Hematopoietic multipotent progenitor cell treated with erythropoietin and hydrocortisone succinate and interleukin-3 and kit ligand, for 6 days (in vitro differentiated cells): ENCODE measurements around the gene PYCR2.
"Not testable (repeated sequence)": the region's sequence is repeated elsewhere in the genome, so short reads cannot be mapped to it uniquely, and the experiment has no call there.

Experiments
- DNase-seq: peaks from one replicate; pipeline ENCODE4 v3.0.0-alpha.2; 2015

PYCR2 gene

GRCh38 chr1:225923692-225924555, at the start of gene PYCR2:
Gene PYCR2 (minus strand): TSS chr1:225924250. CDS start chr1:225924110, 140 bp downstream.
- peak; percentile 97 for DNase-seq

DNA sequence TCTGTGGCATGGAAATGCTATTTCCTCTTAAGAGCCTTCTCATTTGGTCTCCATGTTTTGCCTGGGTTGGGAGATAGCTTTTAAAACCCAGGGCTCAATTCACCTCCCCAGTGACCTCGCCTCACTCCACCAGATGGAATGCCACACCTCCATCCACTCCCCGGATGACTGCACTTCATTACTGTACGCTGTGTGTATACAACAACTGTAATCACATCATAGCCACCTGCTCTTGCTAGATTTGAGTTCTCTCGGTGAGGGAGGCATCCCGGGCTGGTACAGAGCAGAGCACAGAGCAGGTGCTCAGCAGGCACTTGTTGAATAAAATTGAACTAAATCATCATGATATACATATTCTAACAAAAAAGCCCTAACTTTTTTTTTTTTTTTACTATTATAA, 49.1 kb upstream of the PYCR2 start:
- peak; percentile 42 for DNase-seq

DNA sequence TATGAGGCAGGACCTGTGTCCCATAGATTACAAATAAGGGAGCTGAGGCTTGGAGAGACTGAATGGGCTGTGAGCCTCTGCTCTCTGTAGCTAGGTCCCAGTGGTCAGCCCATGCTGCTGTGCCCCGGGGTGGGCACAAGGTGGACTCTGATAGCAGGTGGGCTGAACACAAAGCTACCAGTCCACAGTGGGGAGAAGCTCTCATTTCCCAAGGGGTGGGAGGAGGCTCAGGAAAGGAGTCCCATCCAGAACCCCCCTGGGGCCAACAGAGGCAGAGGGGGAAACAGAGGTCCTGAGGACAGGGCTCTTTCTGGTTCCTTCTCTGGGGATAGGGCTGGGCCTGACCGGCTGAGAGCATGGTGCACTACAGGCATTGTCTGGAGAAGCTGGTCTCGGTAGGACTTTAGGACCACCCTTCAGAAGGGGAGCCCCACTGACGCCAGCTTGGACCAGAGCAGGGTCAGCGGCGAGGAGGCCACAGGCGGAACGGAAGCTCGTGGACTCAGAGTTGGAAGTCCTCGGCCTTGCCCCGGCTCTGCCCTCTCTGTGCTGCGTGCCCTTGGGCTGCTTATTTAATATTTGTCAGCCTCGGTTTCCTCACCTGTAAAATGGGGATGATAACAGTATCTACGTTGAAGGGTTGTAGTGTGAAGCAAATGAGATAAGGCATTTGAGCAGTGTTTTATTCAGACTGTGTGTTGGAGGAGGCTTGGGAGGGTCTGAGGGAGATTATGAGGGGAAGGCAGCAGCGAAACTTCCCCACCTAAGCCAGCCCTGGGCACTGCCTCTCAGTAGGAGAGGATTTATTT, 48.5 kb upstream of the PYCR2 start:
- DNase-seq: no peak

GRCh38 chr1:225970592-225971157, 46.6 kb upstream of the PYCR2 start:
- DNase-seq: not testable (repeated sequence)

GRCh38 chr1:225969751-225970150, 45.7 kb upstream of the PYCR2 start:
- DNase-seq: not testable (repeated sequence)

DNA sequence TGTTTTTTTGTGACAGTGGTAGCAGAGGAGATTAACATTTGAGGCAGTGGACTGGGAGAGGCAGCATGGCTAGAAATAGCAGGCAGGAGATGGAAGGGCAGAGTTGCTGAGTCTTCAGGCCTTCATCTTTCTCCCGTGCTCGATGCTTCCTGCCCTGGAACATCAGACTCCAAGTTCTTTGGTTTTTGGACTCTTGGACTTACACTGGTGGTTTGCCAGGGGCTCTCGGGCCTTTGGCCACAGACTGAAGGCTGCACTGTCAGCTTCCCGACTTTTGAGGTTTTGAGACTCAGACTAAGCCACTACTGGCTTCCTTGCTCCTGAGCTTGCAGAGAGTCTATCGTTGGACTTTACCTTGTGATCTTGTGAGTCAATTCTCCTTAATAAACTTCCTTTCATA, 41.2 kb upstream of the PYCR2 start:
- DNase-seq: no peak

DNA sequence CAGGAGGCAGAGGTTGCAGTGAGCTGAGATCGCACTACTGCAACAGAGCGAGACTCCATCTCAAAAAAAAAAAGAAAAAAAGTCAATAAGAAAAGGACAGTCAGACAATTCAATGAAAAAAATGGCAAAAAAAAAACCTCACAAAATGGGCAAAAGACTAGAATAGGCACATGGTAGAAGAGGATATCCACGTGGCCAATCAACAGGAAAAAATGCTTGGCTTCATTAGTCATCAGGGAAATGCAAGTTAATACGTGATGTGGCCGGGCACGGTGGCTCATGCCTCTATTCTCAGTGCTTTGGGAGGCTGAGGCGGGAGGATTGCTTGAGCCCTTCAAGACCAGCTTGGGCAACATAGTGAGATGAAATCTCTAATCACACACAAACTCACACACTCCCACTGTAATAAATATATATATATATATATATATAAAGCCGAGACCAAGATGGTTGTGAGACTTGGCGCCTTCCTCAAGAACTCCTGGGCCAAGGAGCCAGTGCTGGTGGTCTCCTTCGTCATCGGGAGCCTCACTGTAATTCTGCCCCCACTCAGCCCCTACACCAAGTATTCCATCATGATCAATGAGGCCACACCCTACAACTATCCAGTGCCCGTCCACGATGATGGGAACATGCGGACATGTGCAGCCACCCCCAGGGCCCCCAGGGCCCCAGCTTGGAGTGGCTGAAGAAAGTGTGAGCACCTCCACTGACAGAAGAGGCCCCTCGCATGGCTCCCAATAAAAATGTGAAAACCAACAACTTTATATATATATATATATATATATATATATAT, 39.9 kb upstream of the PYCR2 start:
- DNase-seq: no peak

- peak; percentile 78 for DNase-seq
Observed at GRCh38 chr1:225962440-225962975, 38.5 kb upstream of the PYCR2 start.

DNA sequence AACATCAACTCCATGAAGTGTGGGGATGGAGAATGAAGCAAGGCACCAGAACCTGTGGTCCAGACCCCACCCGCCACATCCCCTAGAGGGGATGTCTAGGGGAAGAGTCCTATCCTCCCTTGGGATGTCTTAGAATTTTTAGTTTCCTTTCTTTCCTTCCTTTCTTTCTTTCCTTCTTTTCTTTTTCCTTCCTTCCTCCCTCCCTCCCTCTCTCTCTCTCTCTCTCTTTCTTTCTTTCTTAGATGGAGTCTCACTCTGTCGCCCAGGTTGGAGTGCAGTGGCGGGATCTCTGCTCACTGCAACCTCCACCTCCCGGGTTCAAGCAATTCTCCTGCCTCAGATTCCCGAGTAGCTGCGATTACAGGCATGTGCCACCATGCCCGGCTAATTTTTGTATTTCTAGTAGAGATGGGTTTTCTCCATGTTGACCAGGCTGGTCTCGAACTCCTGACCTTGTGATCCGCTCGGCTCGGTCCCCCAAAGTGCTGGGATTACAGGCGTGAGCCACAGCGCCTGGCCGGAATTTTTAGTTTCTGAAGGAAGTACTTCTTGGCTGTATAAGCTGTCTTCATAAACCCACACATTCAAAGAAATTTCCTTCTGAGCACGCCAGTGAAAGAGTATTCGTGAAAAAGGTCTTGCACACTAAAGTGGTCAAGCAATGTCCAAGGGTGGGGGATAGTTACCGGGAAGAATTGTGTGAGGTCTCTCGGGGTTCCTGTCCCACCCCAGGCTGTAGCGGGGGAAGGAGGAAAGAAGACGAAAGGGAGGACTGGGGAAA, 37.8 kb upstream of the PYCR2 start:
- no peak for DNase-seq

DNA sequence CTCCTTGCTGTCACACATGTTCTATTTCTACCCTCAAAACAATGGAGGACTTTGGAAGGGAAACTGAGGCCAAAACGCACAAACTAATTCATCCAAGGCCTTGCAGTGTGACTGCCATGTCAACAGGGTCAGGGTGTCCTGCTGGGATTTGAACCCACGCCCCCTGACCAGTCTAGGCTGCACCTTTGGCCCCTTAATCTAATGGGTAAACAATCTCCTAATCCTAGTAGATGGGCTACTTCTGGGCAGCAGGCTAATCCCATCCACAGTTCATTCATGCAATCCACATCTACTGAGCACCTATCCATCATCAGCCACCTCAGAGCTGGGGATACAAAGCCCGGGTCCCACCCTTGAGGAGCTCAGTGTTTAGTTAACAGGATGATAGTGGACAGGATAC, 34.0 kb upstream of the PYCR2 start:
- no peak for DNase-seq

DNA sequence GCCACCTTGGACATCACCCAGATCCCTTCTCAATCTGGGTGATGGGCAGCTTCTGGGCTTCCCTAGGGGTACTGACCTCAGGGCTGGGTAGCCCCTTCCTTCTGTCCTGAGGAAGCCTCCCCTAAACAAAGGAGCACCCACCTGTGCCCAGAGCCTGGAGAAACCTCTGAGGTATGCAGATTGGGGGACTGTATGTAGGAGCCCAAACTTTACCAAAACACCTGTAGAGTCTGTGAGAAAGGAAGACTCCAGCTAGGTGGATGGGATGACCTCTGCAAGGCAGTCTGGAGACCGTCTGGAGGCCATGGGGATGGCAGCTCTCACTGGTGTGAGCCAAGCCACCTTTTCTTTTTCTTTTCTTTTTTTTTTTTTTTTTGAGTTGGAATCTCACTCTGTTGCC, 30.7 kb upstream of the PYCR2 start:
- no peak for DNase-seq

DNA sequence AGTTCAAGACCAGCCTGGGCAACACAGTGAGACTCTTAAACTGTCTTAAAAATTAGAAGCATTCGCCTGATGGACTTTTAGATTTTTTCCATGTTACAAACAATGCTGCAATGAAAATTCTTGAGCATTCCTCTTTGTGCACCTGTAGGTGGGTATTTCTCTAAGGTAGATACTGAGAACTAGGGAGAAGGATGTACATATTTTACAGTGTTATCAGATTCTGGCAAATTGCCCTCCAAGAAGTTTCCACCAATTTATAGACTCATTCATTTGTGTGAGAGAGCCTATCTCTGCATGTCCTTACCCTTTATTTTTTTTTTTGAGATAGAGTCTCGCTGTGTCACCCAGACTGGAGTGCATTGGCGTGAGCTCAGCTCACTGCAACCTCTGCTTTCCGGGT, 29.3 kb upstream of the PYCR2 start:
- peak; percentile 41 for DNase-seq

GRCh38 chr1:225950905-225951497, 27.0 kb upstream of the PYCR2 start:
- peak; percentile 51 for DNase-seq

DNA sequence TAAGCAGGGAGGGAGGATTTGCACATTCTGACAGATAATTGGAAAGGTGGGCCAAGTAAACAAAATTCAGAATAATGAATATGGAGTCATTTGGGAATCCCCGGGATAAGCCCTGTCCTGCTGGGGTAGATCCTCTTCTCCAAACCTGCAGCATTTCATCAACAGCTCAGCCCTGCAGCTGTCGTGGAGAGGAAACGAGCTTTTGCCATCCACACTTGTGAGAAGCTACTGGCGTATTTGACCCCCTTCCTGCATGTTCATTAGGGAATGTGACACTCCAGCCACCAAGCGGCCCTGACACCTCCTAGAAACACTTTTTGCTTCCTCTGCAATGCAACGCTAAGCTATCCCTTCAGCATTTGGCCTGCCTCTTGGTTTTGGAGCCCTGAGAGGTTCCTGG, 25.0 kb upstream of the PYCR2 start:
- no peak for DNase-seq

DNA sequence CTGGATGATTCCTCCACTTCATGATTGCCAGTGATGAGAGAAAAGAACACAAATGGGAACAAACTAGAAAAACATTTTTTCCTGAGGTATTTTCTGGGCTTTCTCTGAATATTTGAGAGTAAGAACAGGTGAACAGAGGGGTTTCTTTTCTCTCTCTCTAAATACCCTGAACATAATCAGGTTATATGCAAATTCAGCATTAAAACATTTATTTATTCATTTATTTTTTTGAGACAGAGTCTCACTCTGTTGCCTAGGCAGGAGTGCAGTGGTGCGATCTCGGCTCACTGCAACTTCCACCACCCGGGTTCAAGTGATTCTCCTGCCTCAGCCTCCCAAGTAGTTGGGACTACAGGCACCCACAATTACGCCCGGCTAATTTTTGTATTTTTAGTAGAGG, 22.8 kb upstream of the PYCR2 start:
- no peak for DNase-seq

DNA sequence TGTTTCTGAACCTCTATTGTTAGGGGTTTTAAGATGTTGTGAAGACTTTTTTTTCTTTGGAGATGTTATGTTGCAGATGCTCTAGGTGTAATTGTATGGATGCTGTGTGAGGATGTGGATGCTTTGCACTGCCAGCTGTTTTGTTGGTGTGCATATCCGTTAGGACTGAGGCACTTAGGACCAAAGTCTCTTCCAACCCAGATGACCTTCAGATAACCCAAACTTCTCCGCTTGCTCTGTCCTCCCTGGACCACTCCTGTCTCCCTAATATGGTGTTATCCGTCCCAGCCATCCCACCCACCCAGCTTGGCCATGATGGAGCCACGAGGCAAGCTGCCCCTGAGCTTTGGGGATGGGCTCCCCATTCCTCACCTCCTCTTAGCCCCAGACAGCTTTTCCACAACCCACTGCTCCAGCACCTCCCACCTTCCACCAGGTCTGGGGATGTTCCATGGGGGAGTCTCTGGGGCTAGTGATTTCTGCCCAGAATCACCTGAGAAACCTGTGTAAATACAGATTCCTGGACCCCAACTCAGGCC, 22.1 kb upstream of the PYCR2 start:
- no peak for DNase-seq

DNA sequence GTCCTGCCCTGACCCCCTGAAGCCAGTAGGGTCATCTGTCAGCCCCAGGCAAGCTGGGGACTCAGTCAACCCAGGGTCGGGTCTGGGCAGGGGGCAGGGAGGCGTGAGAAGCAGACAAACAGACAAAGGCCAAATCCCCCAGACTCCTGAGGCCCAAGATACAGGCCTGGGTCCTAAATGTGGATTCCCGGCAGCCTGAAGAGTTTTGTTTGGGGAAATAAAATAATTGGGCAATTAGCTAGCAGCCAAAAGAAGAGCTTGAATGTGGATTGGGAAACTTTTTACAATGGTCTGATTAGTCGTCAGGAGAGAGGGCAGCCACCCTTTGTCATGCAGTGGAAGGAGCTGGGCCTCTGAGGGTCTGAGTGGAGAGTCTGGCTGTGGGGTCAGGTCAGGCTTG, 21.5 kb upstream of the PYCR2 start:
- DNase-seq: no peak

- no peak for DNase-seq
Observed at GRCh38 chr1:225944951-225945350, 20.9 kb upstream of the PYCR2 start.

- DNase-seq: no peak
Observed at GRCh38 chr1:225944387-225944786, 20.3 kb upstream of the PYCR2 start.

GRCh38 chr1:225943582-225943981, 19.5 kb upstream of the PYCR2 start:
- DNase-seq: no peak

GRCh38 chr1:225942574-225942973, 18.5 kb upstream of the PYCR2 start:
- no peak for DNase-seq
